Fibroblast of the aortic adventitia (primary cell): ENCODE results near the gene EIF2AK2. TPM values are rescaled to one million over a fixed set of nuclear protein-coding genes. Genes with fewer than 3 reads are reported as not detected.

ENCODE experiments used
- DNase-seq: peaks from one replicate; pipeline ENCODE4 v3.0.0-alpha.2; 2010; ENCODE audit warnings: low read depth
- H3K4me3 ChIP-seq: 2 replicates; pipeline ENCODE4 v1.5.1; 2011; ENCODE audit warnings: low read depth, mild to moderate bottlenecking, control low read depth, low read length, moderate library complexity
- total RNA-seq: library from RNA; depleted of rRNA; stranded (reverse); fragments of >200 nt; gene quantifications from 2 replicates; pipeline ENCODE4 v1.2.3, GENCODE V29; 2012; ENCODE audit warnings: low replicate concordance
- TF ChIP-seq, protein P1 (sequence below): IDR thresholded peaks from 2 replicates; pipeline ENCODE4 v1.5.1; 2011; ENCODE audit warnings: mild to moderate bottlenecking, low read length, control low read depth, inconsistent platforms; ENCODE audit not compliant: insufficient read depth

The EIF2AK2 gene
- total RNA-seq, 1 donor, result 53.8 TPM

DNA sequence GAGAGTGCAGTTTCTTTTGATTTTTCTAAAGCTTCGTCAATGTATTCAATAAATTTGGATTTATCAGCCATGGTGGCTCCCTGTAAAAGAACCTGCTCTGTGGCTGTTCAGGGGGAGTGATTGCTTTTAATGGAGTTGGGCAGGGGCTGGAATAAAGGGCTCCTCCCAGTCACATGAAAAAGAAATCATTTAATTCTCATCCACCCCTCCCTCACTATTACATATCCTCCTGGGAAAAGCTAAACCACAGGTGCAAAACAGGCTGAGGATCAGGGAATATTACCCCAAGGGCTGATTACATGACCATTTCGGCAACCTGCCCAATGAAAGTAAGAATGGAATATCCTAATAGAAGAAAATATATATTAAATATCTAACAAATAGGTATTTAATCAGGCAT, 31.8 kb upstream of the EIF2AK2 start, which contains the start of gene SULT6B1:
SULT6B1 (minus strand) TSS at position 101 of the 400 bp plus-strand sequence; CDS start at position 71, 30 bp downstream.
- TF ChIP-seq, protein P1, sequence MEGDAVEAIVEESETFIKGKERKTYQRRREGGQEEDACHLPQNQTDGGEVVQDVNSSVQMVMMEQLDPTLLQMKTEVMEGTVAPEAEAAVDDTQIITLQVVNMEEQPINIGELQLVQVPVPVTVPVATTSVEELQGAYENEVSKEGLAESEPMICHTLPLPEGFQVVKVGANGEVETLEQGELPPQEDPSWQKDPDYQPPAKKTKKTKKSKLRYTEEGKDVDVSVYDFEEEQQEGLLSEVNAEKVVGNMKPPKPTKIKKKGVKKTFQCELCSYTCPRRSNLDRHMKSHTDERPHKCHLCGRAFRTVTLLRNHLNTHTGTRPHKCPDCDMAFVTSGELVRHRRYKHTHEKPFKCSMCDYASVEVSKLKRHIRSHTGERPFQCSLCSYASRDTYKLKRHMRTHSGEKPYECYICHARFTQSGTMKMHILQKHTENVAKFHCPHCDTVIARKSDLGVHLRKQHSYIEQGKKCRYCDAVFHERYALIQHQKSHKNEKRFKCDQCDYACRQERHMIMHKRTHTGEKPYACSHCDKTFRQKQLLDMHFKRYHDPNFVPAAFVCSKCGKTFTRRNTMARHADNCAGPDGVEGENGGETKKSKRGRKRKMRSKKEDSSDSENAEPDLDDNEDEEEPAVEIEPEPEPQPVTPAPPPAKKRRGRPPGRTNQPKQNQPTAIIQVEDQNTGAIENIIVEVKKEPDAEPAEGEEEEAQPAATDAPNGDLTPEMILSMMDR, result no peak
- DNase-seq, result no peak

DNA sequence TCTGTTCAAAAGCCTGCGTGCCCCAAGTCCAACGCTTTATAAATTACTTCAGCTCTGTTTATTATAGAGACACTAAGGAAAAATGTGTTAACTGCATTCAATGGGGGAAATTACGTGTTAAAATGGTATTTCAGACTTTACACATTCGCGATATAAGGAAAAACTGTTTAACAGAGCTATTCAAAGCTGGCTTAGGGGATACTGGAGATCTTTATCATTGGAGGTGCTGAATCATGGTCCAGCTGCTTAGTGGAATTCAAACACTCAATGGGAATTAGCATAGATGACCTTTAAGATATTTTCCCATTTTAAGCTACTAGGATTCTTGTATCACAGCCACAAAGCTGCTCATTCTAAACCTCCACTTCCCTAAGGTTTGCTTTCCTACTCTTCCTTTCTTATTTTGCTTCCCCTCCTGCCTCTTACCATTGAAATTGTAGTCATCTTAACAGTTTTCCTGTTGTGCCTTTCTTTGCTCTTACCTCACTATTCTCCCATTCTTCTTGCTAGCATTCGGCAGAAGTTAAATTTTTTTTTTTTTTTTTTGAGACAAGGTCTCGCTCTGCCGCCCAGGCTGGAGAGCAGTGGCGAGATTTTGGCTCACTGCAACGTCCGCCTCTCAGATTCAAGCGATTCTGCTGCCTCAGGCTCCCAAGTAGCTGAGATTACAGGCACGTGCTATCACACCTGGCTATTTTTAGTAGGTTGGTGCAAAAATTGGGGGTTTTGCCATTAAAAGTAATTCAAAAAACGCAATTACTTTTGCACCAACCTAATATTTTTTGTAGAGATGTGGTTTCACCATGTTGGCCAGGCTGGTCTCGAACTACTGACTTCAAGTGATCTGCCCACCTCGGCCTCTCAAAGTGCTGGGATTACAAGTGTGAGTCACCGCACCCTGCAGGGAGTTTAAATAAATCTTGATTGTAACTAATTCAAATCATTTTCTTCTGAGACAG, 25.2 kb upstream of the EIF2AK2 start:
- no peak overlapping the region for H3K4me3 ChIP-seq
- TF ChIP-seq, protein P1, result no peak
- peak; percentile 10 for DNase-seq

More for the DNA sequence above, 31.8 kb upstream of the EIF2AK2 start, which contains the start of gene SULT6B1:
- H3K4me3 ChIP-seq, result no peak within 1 kb of the TSS

DNA sequence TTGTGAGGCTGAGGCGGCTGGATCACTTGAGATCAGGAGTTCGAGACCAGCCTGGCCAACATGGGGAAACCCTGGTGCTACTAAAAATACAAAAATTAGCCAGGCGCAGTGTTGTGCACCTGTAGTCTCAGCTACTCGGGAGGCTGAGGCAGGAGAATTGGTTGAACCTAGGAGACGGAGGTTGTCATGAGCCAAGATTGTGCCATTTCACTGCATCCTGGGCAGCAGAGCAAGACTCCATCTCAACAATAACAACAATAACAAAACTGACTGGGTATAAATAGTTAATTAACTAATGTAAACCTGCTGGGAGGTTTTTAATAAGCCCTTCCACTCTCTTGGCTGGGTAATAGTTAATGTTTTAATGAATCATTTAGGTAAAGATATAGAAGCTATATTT, 23.9 kb upstream of the EIF2AK2 start:
- no peak overlapping the region for H3K4me3 ChIP-seq
- TF ChIP-seq, protein P1, result no peak
- no peak for DNase-seq

DNA sequence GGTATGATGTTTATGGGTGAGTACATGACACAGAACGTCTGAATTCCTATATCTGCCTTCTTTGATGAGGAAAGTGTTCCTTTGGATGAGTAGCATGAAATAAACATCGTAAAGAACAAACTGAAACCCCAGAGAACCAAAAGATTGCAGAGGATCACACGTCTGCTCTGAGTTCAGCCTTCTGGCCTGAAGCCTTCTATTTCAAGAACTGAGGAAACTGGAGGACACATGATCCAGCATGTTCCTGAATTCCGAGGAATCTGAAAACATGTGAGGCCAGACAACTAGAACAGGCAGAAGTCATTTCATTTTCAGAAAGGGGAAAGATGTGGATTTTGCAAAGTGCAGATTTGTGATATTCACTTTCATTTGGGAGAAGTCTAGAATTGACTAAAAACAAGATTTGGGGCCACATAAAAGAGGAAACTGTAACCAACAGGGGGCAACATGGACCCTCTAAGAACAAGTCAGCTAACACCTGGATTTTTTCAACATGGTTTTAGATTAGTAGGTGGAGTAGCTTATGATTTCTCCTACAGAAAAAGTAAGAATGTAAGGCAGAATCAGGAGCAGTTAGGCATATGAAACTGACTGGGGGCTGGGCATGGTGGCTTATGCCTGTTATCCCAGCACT, 23.3 kb upstream of the EIF2AK2 start:
- TF ChIP-seq, protein P1, result no peak
- no peak overlapping the region for H3K4me3 ChIP-seq
- peak; percentile 19 for DNase-seq

DNA sequence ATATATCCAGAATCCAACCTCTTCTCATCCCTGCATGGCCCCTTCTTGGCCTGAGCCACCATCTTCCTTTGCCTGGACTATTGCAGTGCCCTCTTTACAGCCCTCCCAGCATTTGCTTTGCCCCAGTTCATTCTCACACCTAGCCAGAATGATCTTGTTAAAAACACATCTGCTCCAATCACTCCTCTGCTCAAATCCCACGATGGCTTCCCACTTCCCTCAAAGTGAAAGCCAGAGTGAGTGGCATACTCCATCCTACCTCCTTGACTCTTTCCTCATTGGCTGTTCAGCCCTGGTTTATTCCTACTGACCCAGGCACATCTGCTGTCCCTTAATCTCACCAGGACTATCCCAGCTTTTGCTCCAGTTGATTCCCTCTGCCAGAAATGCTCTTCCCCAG, 17.0 kb upstream of the EIF2AK2 start:
- TF ChIP-seq, protein P1, result no peak
- no peak for DNase-seq

DNA sequence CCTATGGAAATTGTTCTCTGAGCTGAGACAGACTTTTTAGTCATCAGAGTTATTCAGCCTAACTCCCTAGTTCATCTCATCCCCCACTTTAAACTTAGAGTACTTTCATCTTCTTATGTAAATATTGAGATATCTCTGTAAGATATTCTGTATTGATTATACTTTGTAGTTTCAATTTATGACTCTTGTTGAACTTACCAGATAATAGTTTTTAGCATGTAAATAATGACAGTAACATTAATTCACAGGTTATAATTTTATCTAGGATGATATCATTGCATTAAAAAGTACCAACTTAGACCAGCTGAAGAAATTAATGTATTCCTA, 14.8 kb upstream of the EIF2AK2 start:
- no peak overlapping the region for H3K4me3 ChIP-seq
- TF ChIP-seq, protein P1, result no peak
- no peak for DNase-seq

More for the DNA sequence above, 17.0 kb upstream of the EIF2AK2 start:
- H3K4me3 ChIP-seq, result no peak overlapping the region
